GM21360 (cell line): ENCODE results near the gene NPBWR2.

Experiments
- ATAC-seq: cut with Tn5 transposase; IDR thresholded peaks from one replicate; pipeline ENCODE4 v1.9.1; 2021; ENCODE audit warnings: mild to moderate bottlenecking, moderate library complexity; ENCODE audit not compliant: unreplicated experiment

NPBWR2 gene

DNA sequence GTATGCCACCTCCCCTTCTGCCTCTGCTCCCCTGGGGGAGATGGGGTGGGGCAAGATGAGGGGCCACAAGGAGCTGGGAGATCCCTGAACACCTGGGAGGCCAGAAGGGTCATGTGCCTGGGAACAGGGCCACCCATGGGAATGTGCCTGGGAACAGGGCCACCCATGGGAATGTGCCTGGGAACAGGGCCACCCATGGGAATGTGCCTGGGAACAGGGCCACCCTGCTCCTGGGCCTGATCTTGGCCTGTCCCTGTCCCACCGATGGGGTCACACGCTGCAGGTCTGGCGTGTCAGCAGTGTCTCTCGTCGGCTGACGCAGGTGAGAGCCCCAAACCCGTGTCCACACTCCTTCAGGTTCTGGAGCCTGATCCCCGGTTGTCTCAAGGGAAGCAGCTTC is 32.4 kb downstream of the NPBWR2 start:
- ATAC-seq, result no peak

DNA sequence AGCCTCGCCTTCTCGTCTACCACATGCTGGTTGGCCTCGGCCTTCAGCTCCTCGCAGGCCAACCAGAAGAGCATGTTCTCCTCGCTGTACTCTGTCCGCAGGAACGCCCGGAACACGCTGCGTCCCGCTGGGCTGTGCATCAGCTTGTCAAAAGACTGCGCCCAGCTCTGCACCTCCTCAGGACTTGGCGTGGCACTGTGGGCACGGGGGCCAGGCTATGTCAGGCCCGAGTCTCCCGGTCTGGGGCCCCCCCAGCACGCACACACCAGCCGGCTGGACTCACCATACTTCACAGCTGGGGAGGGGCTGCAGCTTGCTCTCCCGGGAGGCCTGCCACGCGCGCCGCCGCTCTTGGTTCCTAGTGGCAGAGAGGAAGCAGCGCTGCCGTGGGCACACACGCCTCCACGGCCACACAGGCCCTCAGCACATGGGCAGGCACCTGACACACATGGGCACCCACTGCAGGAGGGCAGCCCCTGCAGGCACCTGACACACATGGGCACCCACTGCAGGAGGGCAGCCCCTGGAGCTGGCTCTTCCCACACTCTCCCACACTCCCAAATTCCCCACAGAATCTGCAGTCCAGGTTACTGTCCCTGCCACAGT is 33.1 kb downstream of the NPBWR2 start:
- no peak for ATAC-seq

DNA sequence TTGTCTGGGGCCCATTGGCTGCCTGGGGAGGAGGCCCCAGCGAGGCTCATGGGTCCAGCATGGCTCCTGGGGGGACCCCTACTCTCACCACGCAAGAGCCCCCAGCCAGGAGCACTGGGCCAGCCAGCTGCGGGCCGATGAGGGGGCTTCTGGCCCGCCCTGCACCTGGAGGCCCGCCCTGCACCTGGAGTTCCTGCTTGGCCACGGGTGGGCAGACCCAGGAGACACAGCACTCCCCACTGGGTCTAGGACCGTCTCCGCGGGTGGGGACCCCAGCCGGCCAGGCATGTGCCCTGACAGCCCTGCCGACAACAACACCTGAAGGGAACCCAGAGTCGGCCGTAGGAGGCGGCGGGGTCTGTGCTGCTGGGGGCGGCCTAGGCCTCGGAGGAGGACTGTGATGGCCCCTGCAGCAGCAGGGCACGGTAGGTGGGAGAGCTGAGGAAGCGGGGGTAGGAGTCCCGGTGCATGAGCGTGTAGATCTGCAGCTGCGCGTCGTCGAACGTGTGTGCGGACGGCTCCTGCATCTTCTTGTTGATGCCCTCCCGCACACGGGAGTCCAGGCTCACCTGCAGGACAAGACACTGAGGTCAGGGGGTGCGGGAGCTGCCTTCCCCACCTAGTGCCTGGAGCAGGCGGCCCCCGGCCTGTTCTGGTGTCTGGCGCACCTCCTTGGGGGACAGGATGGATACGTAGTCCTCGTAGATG is 33.7 kb downstream of the NPBWR2 start:
- no peak for ATAC-seq

DNA sequence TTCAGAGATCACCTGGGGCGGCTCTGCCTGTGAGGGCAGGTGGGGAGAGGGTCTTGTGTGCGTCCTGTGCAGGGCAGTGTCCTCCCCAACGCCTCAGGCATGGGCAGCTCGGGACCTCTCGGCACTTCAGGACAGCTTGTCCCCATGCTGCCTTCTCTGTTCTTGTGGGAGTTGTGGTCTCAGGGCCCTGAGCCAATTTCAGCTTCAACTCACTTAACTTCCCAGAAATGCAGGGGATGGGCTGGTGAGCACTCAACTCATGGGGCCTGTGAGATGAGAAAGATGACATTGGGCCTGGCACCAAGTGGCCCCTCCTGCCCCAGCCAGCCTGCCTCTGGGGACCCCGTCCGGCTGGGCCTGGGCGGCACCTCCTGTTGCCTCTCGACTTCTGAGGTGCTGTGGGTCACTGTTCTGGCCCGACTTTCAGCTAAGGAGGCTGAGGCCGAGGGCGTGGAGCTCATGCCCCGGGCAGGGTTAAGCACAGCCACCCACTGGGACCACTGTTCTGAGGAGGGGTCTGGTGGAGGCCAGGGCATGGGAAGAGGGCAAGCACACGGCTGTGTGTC is 34.8 kb downstream of the NPBWR2 start:
- no peak for ATAC-seq

DNA sequence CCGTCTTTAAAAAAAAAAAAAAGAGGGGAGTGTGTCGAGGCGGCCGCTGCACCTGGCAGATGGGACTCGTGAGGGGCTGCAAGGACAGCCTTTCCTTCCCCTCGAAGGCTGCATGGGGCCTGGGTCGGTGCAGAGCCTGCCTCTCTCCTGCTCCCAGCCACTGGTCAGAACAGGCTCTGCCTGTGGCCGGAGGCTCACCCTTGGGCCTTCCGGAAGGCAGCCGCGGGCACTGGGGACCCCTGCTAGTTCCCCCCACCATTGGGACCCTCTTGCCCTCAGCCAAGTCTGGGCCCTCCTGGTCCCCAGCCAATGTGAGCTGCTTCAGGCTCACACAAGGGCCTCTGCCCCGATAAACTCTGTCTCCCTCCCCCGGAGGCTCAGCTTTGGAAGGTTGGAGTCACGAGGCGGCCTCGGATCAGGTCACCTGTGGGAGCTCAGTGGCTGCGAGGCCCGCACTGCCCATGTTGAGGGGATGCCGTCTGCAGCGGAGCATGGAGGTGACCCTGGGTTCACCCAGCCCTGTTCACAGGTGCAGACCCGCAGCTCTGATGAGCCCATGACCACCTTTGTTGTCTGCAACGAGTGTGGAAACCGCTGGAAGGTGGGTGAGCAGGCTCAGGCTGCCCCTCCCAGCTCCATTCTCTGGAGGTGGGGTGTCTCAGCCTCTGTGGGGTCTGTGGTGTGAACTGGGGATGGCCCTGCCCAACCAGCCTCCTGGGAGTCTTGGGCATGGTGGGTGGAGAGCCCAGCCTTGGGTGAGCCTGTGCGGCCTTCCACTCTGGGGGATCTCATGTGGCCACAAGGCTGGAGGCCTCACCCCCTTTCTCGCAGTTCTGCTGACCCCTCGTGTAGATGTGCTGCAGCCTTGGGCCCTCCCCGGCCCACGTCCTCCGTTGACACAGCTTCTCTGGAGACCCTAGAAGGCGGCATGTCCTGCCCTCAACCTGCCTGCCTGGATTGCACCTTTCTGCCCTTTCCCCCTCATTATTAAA is 35.7 kb downstream of the NPBWR2 start:
- ATAC-seq, result no peak

DNA sequence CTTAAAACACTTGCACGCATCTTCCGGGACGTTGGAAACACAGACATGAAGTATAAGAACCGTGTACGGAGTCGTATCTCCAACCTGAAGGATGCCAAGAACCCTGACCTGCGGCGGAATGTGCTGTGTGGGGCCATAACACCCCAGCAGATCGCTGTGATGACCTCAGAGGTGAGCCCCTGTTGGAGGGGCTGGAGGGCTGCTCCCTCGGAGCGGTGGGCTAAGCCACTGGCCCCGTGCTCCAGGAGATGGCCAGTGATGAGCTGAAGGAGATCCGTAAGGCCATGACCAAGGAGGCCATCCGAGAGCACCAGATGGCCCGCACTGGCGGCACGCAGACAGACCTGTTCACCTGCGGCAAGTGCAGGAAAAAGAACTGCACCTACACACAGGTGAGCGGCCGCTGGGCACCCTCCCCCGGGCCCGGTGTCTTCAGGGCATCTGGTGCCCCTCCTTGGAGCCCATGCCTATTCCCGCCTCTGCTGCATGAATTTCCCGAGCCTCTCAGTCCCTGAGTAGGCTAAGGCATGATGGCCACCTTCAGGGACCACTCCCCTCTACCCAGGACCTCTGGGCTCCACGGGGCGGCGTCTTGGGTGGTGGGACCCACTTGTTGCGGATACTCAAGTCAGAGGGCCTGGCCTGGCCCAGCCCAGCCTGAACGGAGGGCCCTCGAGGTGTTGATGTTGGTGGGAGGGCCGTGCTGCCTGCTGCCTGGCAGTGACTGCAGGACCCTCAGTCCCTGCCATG is 36.9 kb downstream of the NPBWR2 start:
- no peak for ATAC-seq

DNA sequence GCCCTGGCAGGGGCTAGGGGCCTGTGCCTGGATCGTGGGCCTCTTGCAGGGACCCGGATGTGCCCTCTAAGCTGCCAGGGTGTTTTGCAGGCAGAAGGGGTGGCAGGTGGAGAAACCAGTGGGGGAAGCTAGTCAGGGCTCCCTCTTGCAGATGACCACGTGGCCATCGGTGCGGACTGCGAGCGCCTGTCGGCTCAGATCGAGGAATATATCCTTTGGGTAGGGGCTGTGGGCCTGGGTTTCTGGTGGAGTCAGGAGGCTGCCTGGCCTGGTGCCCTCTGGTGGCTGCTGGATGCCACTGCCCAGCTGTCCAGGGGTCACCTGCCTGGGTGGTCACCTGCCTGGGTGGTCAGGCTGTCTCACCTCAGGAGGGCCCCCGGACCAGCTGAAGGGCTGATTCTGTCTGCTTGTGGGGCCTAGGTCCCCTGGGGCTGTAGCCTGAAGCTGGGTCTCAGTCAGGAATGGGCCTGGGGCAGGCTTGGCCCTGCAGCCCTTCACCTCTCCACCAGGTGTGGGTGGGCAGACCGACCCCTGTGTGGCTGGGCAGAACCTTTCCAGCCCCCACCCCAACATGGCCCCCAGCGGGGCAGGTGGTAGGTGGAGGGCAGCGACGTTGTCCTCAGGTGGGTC is 37.6 kb downstream of the NPBWR2 start:
- ATAC-seq, result no peak

DNA sequence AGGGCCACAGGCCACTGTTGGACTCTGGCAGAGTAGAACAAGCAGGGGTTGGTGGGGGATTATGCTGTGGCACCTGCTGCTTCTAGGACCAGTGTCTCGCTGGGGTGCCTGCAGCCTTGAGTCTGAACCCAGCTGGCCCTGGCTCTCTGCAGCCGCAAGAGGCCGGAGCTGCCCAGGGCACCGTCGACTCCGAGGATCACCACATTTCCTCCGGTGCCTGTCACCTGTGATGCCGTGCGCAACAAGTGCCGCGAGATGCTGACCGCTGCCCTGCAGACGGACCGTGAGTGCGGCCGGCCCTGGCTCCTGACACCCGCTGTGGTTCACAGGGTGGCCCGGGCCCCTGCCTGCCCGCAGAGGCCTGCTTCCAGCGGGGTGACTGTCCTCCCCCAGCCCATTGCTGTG is 38.2 kb downstream of the NPBWR2 start:
- no peak for ATAC-seq

DNA sequence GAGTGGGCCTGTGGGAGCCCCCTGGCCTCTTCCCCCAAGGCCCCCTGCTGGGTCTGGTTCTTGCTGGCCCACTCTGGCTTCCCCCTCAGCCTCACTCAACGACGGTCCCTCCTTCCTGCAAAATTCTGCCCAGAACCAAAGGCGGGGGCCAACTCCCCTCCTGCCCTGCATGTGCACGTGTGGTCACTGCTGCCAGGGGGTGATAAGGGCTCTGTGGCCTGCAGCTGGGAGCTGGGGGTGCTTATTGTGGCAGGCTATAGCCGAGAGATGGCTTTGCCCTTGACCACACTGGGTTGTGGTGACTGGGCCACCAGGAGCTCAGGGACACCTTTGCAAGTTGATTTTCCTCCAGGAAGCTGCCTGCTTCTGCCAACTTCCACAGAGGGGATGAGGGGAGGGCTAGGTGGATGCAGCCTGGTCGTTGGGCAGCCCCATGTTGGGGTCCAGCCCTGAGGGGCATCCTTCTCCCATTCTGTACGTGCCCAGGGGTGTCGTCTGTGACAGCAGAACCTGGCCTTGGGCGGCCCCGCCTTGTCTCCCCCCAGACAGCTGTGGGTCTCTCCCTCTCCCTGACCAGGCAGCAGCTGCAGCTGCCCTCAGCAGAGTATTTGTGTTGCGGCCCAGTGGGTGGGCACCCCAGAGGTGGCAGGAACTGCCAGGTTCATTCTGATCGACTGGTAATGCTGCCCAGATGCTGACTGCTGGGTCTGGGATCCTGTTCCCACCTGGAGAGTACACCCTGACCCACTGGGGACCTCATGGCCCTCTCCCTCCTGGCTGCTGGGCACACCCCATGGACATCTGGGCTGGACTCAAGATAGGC is 38.8 kb downstream of the NPBWR2 start:
- no peak for ATAC-seq

DNA sequence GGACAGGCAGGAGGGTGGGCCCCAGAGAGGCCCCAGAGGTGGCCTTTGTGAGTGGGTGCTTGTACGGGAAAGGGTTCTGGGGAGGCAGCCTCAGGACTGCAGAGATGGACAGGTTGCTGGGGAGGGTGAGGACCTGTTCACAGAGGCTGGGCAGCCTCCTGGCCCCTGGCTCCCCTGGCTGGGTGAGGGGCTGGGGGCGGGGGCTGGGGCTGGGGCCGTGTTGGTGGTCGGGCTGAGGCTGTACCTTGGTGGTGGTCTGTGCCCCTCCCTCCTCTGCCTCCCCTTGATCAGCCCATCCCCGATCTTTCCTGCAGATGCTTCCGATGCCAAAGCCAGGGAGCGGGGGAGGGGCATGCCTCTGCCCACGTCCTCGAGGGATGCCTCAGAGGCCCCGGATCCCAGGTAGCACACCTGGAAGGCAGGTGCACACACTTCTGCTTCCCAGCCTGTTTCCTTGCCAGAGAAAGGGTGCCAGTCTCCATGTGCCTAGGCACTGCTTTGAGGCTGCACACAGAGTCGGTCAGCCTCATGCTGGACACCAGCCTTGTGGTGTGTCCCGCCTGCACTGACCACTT is 39.5 kb downstream of the NPBWR2 start:
- no peak for ATAC-seq

DNA sequence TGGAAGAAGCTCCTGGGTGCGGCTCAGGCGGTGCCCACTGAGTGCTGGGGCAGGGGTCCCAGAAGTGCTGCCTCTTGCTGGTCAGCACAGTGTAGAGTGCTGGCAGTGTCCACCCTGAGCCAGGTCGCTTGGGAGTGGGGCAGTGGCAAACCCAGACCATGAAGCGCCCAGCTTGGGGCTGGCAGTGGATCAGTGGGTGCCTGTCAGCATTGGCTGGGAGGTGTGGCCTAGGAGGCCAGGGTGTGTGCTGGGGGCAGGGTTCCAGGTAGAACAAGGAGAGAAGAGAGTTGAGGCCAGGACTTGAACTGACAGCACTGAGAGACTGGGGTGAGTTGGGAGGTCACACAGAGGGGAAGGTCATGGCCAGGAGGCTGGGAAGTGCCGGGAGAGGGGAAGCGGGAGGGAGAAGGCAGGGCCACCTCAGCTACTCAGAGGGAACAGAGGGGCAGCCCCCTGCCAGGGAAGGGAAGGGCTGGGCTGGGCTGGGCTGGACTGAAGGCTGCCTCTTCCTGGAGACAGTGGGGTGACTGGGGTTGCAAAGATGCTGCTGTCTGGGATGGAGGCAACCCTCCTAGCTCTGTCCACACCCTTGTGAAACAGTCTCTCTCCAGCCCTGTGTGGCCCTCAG is 40.2 kb downstream of the NPBWR2 start:
- ATAC-seq, result no peak

DNA sequence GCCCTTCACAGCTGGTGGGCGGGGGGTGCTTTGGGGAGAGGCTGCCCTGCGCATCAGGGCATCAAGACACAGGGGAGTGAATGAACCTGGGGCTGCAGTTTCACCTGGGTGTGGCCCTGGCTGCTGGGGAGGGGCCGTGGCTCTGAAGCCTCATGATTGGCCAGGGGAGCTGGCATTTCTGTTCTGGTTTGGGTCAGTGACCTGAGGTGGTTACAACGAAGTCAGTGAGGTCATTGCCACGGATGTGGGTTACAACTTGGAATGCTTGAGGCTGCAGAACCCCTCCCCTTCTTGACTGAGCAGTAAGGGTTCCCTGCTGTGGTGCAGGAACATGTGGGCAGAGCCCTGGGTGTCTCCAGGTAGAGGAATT is 41.4 kb downstream of the NPBWR2 start:
- ATAC-seq, result no peak

DNA sequence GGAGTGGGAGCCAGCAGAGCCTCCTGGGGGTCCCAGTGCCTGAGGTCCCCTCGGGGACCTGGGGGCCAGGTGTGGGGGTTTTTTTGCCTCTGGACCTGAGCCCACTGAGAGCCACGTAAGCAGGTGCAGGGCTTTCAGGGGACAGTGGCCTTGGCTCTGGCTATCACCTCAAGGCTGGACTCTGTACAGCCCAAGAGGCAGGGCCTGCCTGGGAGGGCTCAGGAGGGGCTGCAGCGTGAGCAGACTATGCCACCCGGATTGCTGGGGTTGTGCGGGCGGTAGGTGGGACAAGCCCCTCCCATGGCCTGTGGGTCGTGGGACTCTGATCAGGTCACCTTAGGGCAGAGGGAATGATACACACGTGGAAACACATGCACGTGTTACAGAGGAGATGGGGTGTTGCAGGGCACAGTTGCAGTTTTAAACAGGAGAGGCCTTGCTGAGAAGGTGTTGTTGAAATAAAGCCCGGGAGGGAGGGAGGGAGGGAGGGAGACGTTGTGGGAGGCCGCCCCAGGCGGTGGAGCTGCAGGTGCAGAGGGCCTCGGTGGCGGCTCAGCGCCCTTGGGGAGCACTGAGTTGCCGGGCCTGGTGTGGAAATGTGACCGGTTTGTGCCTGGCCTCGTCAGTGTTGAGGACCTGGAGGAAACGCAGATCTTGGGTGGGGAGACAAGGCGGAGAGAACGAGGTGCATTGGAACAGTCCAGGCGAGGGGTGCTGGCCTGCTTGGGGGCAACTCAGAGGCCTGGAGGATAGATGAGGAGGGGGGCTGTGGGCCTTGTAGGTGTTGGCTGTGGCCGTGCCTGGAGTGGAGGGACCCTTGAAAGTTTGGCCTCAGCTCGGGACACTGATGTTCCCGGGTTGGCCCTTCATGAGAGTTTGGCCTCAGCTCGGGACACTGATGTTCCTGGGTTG is 42.0 kb downstream of the NPBWR2 start:
- ATAC-seq, result no peak

DNA sequence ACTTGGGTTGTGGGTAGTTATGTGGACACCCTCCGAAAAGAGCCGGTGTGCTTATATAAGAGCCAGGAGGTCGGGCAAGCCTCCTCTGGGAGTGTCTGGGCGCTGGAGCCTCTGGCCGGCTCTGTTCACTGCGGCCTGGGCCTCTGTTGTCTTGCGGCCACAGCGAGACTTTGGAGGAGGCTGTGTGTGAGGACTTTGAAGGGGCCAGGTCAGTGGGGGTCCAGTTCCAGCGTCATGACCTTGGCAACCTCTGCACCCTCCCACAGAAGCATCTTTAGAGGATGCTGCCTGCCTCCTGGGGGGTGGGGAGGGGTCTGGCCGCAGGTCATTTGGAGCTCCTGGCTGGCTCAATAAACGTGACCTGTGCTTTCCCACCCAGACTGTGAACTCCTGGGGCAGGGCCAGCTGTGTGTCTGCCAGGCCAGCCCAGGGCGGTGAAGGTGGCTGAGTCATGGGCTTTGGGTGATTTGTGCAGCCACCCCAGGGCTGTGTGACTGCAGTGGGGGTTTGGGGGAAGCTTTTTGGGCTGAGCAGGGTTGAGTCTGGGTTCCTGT is 43.1 kb downstream of the NPBWR2 start:
- ATAC-seq, result no peak

DNA sequence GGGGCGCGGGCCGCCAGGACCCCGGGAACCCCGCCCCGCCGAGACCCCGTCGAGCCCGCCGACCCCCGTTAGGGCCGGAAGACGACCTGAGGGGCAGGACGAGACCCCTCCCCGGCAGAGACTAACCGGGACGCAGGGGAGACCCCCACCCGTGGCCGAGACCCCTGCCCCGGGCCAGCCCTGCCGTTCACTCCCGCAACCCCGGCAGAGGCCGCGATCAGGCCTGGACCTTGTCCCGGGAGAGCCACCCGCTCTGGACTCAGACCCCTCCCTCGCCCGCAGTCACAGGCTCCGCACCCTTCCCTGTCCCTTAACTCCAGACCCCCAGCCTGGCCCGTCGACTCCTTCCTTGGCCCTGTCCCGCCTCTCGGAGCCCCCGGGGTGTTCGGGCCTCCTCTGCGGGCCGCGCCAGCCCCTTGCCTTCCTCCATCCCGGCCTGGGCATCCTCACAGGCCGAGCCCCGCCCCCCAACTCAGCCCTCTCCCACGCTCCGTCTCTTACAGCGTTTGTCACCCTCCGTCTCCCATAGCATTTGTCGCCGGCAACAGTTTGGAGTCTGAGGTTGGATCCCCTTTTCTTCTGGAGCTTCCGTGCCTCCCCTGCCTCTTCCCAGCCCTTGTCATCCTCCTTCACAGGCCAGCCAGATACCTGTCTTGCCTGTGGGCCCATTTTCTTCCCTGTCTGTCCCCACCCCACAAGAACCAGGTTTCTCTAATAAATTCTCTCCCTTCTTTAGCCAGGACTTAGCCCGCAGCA is 43.8 kb downstream of the NPBWR2 start:
- no peak for ATAC-seq

DNA sequence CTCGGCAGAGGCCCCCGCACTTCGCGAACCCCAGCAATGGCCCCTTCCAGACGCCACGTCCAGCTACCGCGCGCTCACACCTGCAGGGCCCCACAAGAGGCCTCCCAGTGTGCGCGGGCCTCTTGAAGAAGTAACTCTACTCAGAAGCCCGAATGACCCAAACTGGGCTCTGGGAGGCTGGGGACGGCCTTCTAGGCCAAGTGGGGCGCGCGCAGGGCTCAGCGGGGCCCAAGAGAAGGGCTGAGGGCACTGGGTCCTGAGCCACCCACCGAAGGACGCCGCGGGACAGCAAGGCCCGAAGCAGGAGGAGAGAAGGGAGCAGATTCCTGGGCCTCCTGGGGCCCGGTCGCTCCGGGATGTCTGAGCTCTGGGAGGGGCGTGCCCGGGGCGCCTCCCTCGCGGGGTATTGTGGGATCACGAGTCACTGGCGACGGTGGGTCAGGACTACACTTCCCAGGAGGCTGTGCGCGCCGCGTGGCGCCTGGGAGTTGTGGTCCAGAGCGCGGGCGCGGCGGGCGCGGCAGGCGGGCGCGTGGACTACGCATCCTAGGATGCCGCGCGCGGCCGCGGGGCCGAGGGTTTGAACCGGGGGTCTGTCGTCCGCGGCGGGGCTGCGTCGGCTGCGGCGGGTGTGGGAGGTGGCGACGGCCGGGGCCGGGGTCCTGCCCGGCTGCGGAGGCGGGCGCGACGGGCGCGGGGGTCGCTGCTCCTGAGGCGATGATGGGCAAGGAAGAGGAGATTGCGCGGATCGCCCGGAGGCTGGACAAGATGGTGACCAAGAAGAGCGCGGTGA is 44.6 kb downstream of the NPBWR2 start, which contains the start of gene TCEA2:
Gene TCEA2 (plus strand): TSS at position 603 of the 793 bp plus-strand sequence. CDS start 115 bp downstream, at position 718.
- peak; percentile 68 for ATAC-seq
